ENCODE data around the gene HSPB6.
A peak's percentile ranks its signal among the peaks of the same experiment; 100 is the strongest.

Gene HSPB6

GRCh38 chr19:35781650-35782049 is 24.8 kb upstream of the HSPB6 start:
- H3K36me3 Mint-ChIP-seq (ENCODE audit: low read depth), result peaks cover 34% of the 10 kb centered on the region
- no peak overlapping the region for H3K27ac Mint-ChIP-seq
- H3K9me3 Mint-ChIP-seq, result no peaks in the 10 kb centered on the region
- peaks cover 14% of the 10 kb centered on the region for H3K4me1 Mint-ChIP-seq
- no peak overlapping the region for H3K4me3 Mint-ChIP-seq
- peaks cover 6% of the 10 kb centered on the region for H3K27me3 Mint-ChIP-seq (ENCODE audit: low read depth)
- no peak for TF ChIP-seq CTCF (IDR thresholded peaks at IDR 0.05; ENCODE audit: unreplicated experiment in 3 of 3)

GRCh38 chr19:35780717-35781116 is 23.9 kb upstream of the HSPB6 start:
- Mint-ChIP-seq H3K27ac (no peak overlapping the region), H3K4me1 (peaks cover 16% of the 10 kb centered on the region), H3K27me3 (ENCODE audit: low read depth) (peaks cover 6% of the 10 kb centered on the region), H3K36me3 (ENCODE audit: low read depth) (peaks cover 33% of the 10 kb centered on the region), H3K4me3 (no peak overlapping the region), H3K9me3 (no peaks in the 10 kb centered on the region)
- TF ChIP-seq CTCF (IDR thresholded peaks at IDR 0.05; ENCODE audit: unreplicated experiment in 3 of 3), result no peak

GRCh38 chr19:35780058-35780457 is 23.2 kb upstream of the HSPB6 start:
- no peaks in the 10 kb centered on the region for H3K9me3 Mint-ChIP-seq
- peaks cover 6% of the 10 kb centered on the region for H3K27me3 Mint-ChIP-seq (ENCODE audit: low read depth)
- H3K4me1 Mint-ChIP-seq, result peaks cover 18% of the 10 kb centered on the region
- no peak for TF ChIP-seq CTCF (IDR thresholded peaks at IDR 0.05; ENCODE audit: unreplicated experiment in 3 of 3)
- H3K36me3 Mint-ChIP-seq (ENCODE audit: low read depth), result peaks cover 30% of the 10 kb centered on the region
- H3K4me3 Mint-ChIP-seq, result no peak overlapping the region
- H3K27ac Mint-ChIP-seq, result no peak overlapping the region

- Mint-ChIP-seq H3K4me1 (peaks cover 27% of the 10 kb centered on the region), H3K27ac (no peak overlapping the region), H3K4me3 (peak overlapping the region in 2 of 3 experiments; percentile 1 to 26), H3K9me3 (no peaks in the 10 kb centered on the region), H3K27me3 (ENCODE audit: low read depth) (peaks cover 6% of the 10 kb centered on the region), H3K36me3 (ENCODE audit: low read depth) (peaks cover 30% of the 10 kb centered on the region)
- TF ChIP-seq CTCF (IDR thresholded peaks at IDR 0.05; ENCODE audit: unreplicated experiment in 3 of 3), result no peak
These were observed 22.2 kb upstream of the HSPB6 start for GRCh38 chr19:35779033-35779432.

GRCh38 chr19:35777961-35778360 is 21.1 kb upstream of the HSPB6 start:
- peaks cover 24% of the 10 kb centered on the region for H3K36me3 Mint-ChIP-seq (ENCODE audit: low read depth)
- H3K27ac Mint-ChIP-seq, result peak overlapping the region in 1 of 3 experiments; percentile 48
- H3K4me1 Mint-ChIP-seq, result peaks cover 27% of the 10 kb centered on the region
- no peak for TF ChIP-seq CTCF (IDR thresholded peaks at IDR 0.05; ENCODE audit: unreplicated experiment in 3 of 3)
- peak overlapping the region; percentile 78 to 90 (median 89) for H3K4me3 Mint-ChIP-seq
- H3K9me3 Mint-ChIP-seq, result no peaks in the 10 kb centered on the region
- H3K27me3 Mint-ChIP-seq (ENCODE audit: low read depth), result peaks cover 2% of the 10 kb centered on the region

GRCh38 chr19:35777086-35777841 is 20.4 kb upstream of the HSPB6 start:
- Mint-ChIP-seq H3K9me3 (no peaks in the 10 kb centered on the region), H3K27me3 (ENCODE audit: low read depth) (no peaks in the 10 kb centered on the region), H3K27ac (peak overlapping the region; percentile 20 to 48 (median 28)), H3K4me3 (peak overlapping the region; percentile 78 to 90 (median 89)), H3K4me1 (peaks cover 27% of the 10 kb centered on the region), H3K36me3 (ENCODE audit: low read depth) (peaks cover 19% of the 10 kb centered on the region)
- TF ChIP-seq CTCF (IDR thresholded peaks at IDR 0.05; ENCODE audit: unreplicated experiment in 3 of 3), result no peak

All from nephron (organoid).